H9 (cell line): Measurements from ENCODE around the gene THSD7A. TPM values are rescaled to one million over a fixed set of nuclear protein-coding genes. Genes with fewer than 3 reads are reported as not detected.

ENCODE experiments used
- DNase-seq: peaks from one replicate; pipeline ENCODE4 v3.0.0-alpha.2; 2017
- H2AFZ ChIP-seq: one replicate; pipeline ENCODE4 v1.6.1; 2013; ENCODE audit warnings: mild to moderate bottlenecking, low read length, control low read depth, moderate library complexity
- H2AK5ac ChIP-seq: 2 replicates; pipeline ENCODE4 v1.6.1; 2013; ENCODE audit warnings: low read length, control low read depth, mixed read lengths; ENCODE audit not compliant: insufficient read length
- H2BK120ac ChIP-seq: one replicate; pipeline ENCODE4 v1.6.1; 2013; ENCODE audit warnings: low read depth, mild to moderate bottlenecking, low read length, control low read depth, inconsistent platforms; ENCODE audit not compliant: poor library complexity, severe bottlenecking
- H2BK12ac ChIP-seq: 2 replicates; pipeline ENCODE4 v1.6.1; 2013; ENCODE audit warnings: low read length, control low read depth, mixed read lengths, low read depth; ENCODE audit not compliant: insufficient read length
- H2BK15ac ChIP-seq: 2 replicates; pipeline ENCODE4 v1.6.1; 2013; ENCODE audit warnings: low read depth, low read length, control low read depth
- H2BK20ac ChIP-seq: one replicate; pipeline ENCODE4 v1.6.1; 2013; ENCODE audit warnings: low read depth, mild to moderate bottlenecking, low read length, control low read depth, inconsistent platforms; ENCODE audit not compliant: poor library complexity, severe bottlenecking
- H2BK5ac ChIP-seq: 2 replicates; pipeline ENCODE4 v1.6.1; 2013; ENCODE audit warnings: low read length, control low read depth, mixed read lengths; ENCODE audit not compliant: insufficient read length
- H3K14ac ChIP-seq: 2 replicates; pipeline ENCODE4 v1.6.1; 2013; ENCODE audit warnings: low read length, control low read depth; ENCODE audit not compliant: insufficient read depth
- H3K18ac ChIP-seq: 2 replicates; pipeline ENCODE4 v1.6.1; 2013; ENCODE audit warnings: low read depth, mild to moderate bottlenecking, mixed read lengths, low read length, control low read depth; ENCODE audit not compliant: insufficient read length
- H3K23ac ChIP-seq: 2 replicates; pipeline ENCODE4 v1.6.1; 2013; ENCODE audit warnings: low read length, control low read depth, mixed read lengths, low read depth; ENCODE audit not compliant: insufficient read length
- H3K23me2 ChIP-seq: 2 replicates; pipeline ENCODE4 v1.6.1; 2013; ENCODE audit warnings: low read depth, mild to moderate bottlenecking, mixed read lengths, low read length, control low read depth; ENCODE audit not compliant: insufficient read length, poor library complexity, severe bottlenecking
- H3K27ac ChIP-seq: 2 replicates; pipeline ENCODE4 v1.5.1; 2013; ENCODE audit warnings: low read length, control low read depth, mixed read lengths, low read depth; ENCODE audit not compliant: insufficient read length
- H3K27me3 ChIP-seq: 2 replicates; pipeline ENCODE4 v1.6.1; 2013; ENCODE audit warnings: low read length, control low read depth, inconsistent platforms; ENCODE audit not compliant: insufficient read depth
- H3K4ac ChIP-seq: 2 replicates; pipeline ENCODE4 v1.6.1; 2013; ENCODE audit warnings: low read depth, mild to moderate bottlenecking, control low read depth, inconsistent platforms, low read length, moderate library complexity
- H3K4me1 ChIP-seq: 2 replicates; pipeline ENCODE4 v1.6.1; 2013; ENCODE audit warnings: low read length, control low read depth, inconsistent platforms; ENCODE audit not compliant: insufficient read depth
- H3K4me2 ChIP-seq: 2 replicates; pipeline ENCODE4 v1.6.1; 2013; ENCODE audit warnings: low read length, control low read depth, mixed read lengths; ENCODE audit not compliant: insufficient read length, insufficient read depth
- H3K56ac ChIP-seq: 2 replicates; pipeline ENCODE4 v1.6.1; 2013; ENCODE audit warnings: low read depth, mild to moderate bottlenecking, mixed read lengths, low read length, control low read depth; ENCODE audit not compliant: insufficient read length
- H3K79me1 ChIP-seq: 2 replicates; pipeline ENCODE4 v1.6.1; 2013; ENCODE audit warnings: low read depth, mild to moderate bottlenecking, moderate library complexity, low read length, control low read depth, inconsistent platforms; ENCODE audit not compliant: insufficient read depth, poor library complexity, severe bottlenecking
- H3K79me2 ChIP-seq: 2 replicates; pipeline ENCODE4 v1.6.1; 2013; ENCODE audit warnings: low read length, control low read depth, inconsistent platforms; ENCODE audit not compliant: insufficient read depth
- H3K9ac ChIP-seq: 2 replicates; pipeline ENCODE4 v1.6.1; 2013; ENCODE audit warnings: low read length, control low read depth, mixed read lengths; ENCODE audit not compliant: insufficient read length; ENCODE audit errors: extremely low read depth
- H3K9me3 ChIP-seq: one replicate; pipeline ENCODE4 v1.6.1; 2013; ENCODE audit warnings: low read depth, low read length, inconsistent platforms; ENCODE audit not compliant: control insufficient read depth
- H3T11ph ChIP-seq: one replicate; pipeline ENCODE4 v1.6.1; 2013; ENCODE audit warnings: mild to moderate bottlenecking, low read length, control low read depth, inconsistent platforms
- H4K20me1 ChIP-seq: one replicate; pipeline ENCODE4 v1.6.1; 2013; ENCODE audit not compliant: control insufficient read depth, insufficient read length, insufficient read depth
- H4K5ac ChIP-seq: 2 replicates; pipeline ENCODE4 v1.6.1; 2013; ENCODE audit warnings: low read depth, mild to moderate bottlenecking, mixed read lengths, low read length, control low read depth; ENCODE audit not compliant: insufficient read length
- H4K8ac ChIP-seq: replicated peaks from 2 replicates; pipeline ENCODE4 v1.6.1; 2013; ENCODE audit warnings: low read length, control low read depth, mixed read lengths, low read depth; ENCODE audit not compliant: insufficient read length
- H4K91ac ChIP-seq: 2 replicates; pipeline ENCODE4 v1.6.1; 2013; ENCODE audit warnings: low read depth, mild to moderate bottlenecking, moderate library complexity, mixed read lengths, low read length, control low read depth; ENCODE audit not compliant: insufficient read length
- H3K27ac Mint-ChIP-seq, 3 experiments: 2 replicates in 2 of 3; 3 replicates in 1 of 3; pipeline ENCODE4 v1.8.0; 2020 to 2021; ENCODE audit warnings: mixed read lengths in 3 of 3, mild to moderate bottlenecking in 1 of 3, moderate library complexity in 1 of 3
- H3K27me3 Mint-ChIP-seq: 2 replicates; pipeline ENCODE4 v1.8.0; 2021; ENCODE audit warnings: low read depth, mild to moderate bottlenecking, moderate library complexity, mixed read lengths
- H3K36me3 Mint-ChIP-seq, 3 experiments: 2 replicates in 2 of 3; 3 replicates in 1 of 3; pipeline ENCODE4 v1.8.0; 2020 to 2021; ENCODE audit warnings: low read depth in 3 of 3, mixed read lengths in 3 of 3; ENCODE audit not compliant: insufficient read depth in 1 of 3
- H3K4me1 Mint-ChIP-seq, 2 experiments: 2 replicates each; pipeline ENCODE4 v1.8.0; 2020; ENCODE audit warnings: mixed read lengths in 2 of 2
- H3K4me3 Mint-ChIP-seq, 2 experiments: 2 replicates in 1 of 2; 3 replicates in 1 of 2; pipeline ENCODE4 v1.8.0; 2020 to 2021; ENCODE audit warnings: mild to moderate bottlenecking in 2 of 2, mixed read lengths in 2 of 2, moderate library complexity in 1 of 2
- H3K9me3 Mint-ChIP-seq, 2 experiments: 2 replicates in 1 of 2; 3 replicates in 1 of 2; pipeline ENCODE4 v1.8.0; 2020; ENCODE audit warnings: mild to moderate bottlenecking in 2 of 2, mixed read lengths in 2 of 2, moderate library complexity in 1 of 2
- WGBS: extraction: QIAGEN DNeasy Blood & Tissue Kit; methylation state at CpG from one replicate; pipeline ENCODE4 v1.1.7; 2013; ENCODE audit warnings: missing lambda C conversion rate, low lambda C conversion rate, mixed read lengths; ENCODE audit not compliant: insufficient read length; ENCODE audit errors: extremely low coverage; 5-methylcytosine and 5-hydroxymethylcytosine counted together
- total RNA-seq: library from RNA; stranded (reverse); gene quantifications from 2 replicates; pipeline ENCODE4 v1.2.1, GENCODE V29; 2021
- TF ChIP-seq, protein P1 (sequence below): fragments of 200-600 bp; sonication (generic); conservative IDR thresholded peaks from 3 replicates; pipeline ENCODE4 v1.8.0; 2021; ENCODE audit warnings: antibody characterized with exemption, mild to moderate bottlenecking

Gene THSD7A
- total RNA-seq, 1 experiment from 2014 or later, result 0.42 TPM

DNA sequence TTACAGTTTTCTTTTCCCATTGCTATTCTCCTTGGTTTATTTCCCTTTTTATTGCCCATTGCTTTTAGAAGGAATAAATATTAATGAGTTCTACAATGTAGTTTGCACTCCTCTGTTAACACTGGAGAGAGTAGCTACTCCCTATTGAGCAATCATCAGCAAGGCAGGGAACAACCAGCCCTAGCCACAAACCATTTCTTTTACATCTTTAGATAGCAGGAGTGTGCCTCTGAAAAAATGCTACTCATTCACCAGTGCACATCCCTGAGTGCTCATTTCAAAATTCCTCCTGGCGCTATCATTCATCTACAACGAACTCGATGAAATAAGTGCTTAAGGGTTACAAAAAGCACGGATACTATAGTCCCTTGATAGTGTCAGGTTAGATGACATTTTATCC, 252.9 kb downstream of the THSD7A start:
- Histone ChIP-seq H3K4me1 (no peaks in the 10 kb centered on the region; the same call in 1 of the 2 replicates), H3K56ac (no peak overlapping the region), H3K18ac (no peak overlapping the region), H2BK120ac (no peak overlapping the region), H4K5ac (no peak overlapping the region), H3K9ac (no peak overlapping the region), H3K27me3 (no peaks in the 10 kb centered on the region), H3T11ph (no peak overlapping the region), H3K79me2 (no peaks in the 10 kb centered on the region), H2BK15ac (no peak overlapping the region), H2AFZ (no peak overlapping the region), H3K14ac (no peak overlapping the region), H4K91ac (no peak overlapping the region), H3K79me1 (no peaks in the 10 kb centered on the region), H3K27ac (no peak overlapping the region), H4K8ac (no peak overlapping the region), H3K9me3 (no peaks in the 10 kb centered on the region), H2BK12ac (no peak overlapping the region), H3K4ac (no peak overlapping the region), H2BK5ac (no peak overlapping the region), H3K23me2 (no peaks in the 10 kb centered on the region), H3K4me2 (no peak overlapping the region), H2AK5ac (no peak overlapping the region), H2BK20ac (no peak overlapping the region), H3K23ac (no peak overlapping the region), H4K20me1 (no peaks in the 10 kb centered on the region)
- WGBS, result no CpG with 5 or more reads among the region's 4 CpGs
- no peak overlapping the region for H3K27ac Mint-ChIP-seq
- no peak for DNase-seq
- H3K4me3 Mint-ChIP-seq, result no peak overlapping the region
- no peaks in the 10 kb centered on the region for H3K27me3 Mint-ChIP-seq
- no peaks in the 10 kb centered on the region for H3K9me3 Mint-ChIP-seq
- H3K36me3 Mint-ChIP-seq, result no peaks in the 10 kb centered on the region
- peaks cover 2% of the 10 kb centered on the region in 2 experiments; a peak in 2 of 4 replicates for H3K4me1 Mint-ChIP-seq
- TF ChIP-seq, protein P1, sequence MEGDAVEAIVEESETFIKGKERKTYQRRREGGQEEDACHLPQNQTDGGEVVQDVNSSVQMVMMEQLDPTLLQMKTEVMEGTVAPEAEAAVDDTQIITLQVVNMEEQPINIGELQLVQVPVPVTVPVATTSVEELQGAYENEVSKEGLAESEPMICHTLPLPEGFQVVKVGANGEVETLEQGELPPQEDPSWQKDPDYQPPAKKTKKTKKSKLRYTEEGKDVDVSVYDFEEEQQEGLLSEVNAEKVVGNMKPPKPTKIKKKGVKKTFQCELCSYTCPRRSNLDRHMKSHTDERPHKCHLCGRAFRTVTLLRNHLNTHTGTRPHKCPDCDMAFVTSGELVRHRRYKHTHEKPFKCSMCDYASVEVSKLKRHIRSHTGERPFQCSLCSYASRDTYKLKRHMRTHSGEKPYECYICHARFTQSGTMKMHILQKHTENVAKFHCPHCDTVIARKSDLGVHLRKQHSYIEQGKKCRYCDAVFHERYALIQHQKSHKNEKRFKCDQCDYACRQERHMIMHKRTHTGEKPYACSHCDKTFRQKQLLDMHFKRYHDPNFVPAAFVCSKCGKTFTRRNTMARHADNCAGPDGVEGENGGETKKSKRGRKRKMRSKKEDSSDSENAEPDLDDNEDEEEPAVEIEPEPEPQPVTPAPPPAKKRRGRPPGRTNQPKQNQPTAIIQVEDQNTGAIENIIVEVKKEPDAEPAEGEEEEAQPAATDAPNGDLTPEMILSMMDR, result no peak
